Measurements from ENCODE around the gene NFKBIE. TPM values are rescaled to one million over a fixed set of nuclear protein-coding genes. Genes with fewer than 3 reads are reported as not detected.

Gene NFKBIE
- total RNA-seq, 1 donor from 2014 or later, result 17.2 TPM

DNA sequence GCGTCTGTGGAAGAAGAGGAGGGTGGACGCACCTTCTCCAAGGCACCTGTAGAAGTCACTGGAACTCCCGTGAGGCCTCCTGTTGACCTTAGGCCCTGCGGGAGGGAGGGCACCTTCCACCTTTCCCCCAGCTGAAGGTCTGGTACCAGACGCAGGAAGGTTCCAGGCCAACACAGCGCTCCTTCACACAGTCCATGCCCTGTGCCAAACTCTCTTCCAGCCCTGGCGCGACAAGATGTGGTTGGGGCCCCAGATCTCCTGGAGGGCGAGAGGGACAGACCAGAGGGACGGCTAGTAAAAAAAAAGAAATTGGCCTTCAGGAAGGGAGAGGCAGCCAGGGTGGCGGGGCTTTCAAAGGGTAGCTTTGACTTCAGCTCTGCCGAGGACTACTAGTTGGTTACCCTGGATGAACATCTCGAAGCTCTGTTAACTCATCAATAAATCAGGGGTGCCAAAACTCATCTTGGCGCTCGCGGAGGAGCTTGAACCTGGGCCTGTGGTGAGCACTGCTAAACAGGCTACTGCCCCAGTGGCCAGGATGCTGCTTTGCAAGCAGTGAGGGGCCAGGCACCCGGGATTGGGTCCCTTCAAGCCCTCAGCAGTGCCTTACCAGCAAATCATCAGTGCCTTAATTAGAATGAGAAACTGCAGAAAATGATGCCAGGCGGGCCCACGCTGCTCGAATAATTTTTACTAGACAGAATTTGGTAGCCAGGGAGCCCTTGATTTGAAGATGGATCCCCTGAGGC, 32.9 kb upstream of the NFKBIE start:
- intact Hi-C loops (cut with DNase I), result no loop called here
- Histone ChIP-seq H3K27ac (no peak overlapping the region), H3K4me1 (peaks cover 17% of the 10 kb centered on the region), H3K36me3 (peaks cover 0 to 30% of the 10 kb centered on the region in 2 donors), H3K27me3 (no peaks in the 10 kb centered on the region), H3K9me3 (no peaks in the 10 kb centered on the region), H3K4me3 (peak overlapping the region in 1 of 2 donors; percentile 45)
- TF ChIP-seq POLR2AphosphoS5 (IDR thresholded peaks at IDR 0.05; ENCODE audit: insufficient read depth in 1 of 2, low read depth in 1 of 2) (no peak), POLR2A (IDR thresholded peaks at IDR 0.05) (no peak), CTCF (IDR thresholded peaks at IDR 0.05) (no peak)
- DNase-seq (ENCODE audit: extremely low spot score in 2 of 2), result no peak

DNA sequence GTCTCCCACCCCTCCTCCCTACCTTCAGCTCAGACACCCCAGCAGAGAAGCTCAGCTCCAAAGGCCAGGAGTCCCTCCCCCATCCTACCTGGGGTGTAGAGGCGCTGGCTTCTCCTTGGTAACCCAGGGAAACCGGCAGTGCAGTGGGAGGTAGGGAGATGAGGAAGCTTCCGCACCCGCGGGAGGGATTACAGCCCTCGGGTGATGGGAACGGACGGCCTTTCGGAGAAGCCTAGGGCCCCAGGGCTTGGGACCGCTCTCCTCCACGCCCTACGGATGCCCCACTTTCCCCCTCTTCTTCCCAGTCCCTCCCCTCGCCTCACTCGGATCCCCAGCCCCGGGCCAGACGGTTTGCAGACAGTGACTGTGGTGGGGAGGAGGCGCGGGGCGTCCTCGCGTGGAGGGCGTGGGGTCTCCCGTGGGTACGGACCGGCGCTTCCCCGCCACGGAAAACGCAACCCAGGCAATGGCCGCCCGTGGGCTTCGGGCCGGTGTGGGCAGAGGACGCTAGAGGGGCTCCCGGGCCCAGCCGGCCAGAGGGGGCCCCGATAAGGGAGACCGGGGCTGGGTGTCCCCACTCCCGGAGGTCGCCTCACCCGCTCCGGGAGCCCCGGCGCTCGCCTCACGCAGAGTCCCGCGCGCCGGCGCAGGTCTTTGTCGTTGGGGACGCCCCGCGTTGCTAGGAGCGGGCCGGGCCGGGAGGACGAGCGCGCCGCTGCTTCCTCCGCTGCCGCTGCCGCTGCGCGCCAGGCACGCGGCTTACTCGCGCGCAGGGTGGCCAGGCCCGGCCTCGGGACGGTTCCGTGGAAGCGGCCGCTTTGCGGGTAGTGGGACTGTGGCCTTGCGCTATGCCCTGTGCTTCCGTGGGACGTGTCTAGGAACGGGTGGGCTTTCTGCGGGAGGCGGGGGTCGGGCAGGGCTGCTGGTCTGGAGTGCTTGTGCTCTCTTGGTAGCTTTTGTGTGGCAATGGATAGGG, 32.0 kb upstream of the NFKBIE start:
- Histone ChIP-seq H3K27ac (no peak overlapping the region), H3K4me1 (peaks cover 17% of the 10 kb centered on the region), H3K27me3 (no peaks in the 10 kb centered on the region), H3K4me3 (peak overlapping the region; percentile 45 to 48), H3K9me3 (no peaks in the 10 kb centered on the region), H3K36me3 (peaks cover 0 to 22% of the 10 kb centered on the region in 2 donors)
- TF ChIP-seq CTCF (IDR thresholded peaks at IDR 0.05) (no peak), POLR2AphosphoS5 (IDR thresholded peaks at IDR 0.05; ENCODE audit: insufficient read depth in 1 of 2, low read depth in 1 of 2) (no peak), POLR2A (IDR thresholded peaks at IDR 0.05) (no peak)
- no peak for DNase-seq (ENCODE audit: extremely low spot score in 2 of 2)
- intact Hi-C loops (cut with DNase I), result no loop called here

GRCh38 chr6:44294832-44295791, 29.8 kb upstream of the NFKBIE start:
- intact Hi-C loops (cut with DNase I), result no loop called here
- no peaks in the 10 kb centered on the region for H3K27me3 ChIP-seq
- TF ChIP-seq CTCF (IDR thresholded peaks at IDR 0.05), result no peak

DNA sequence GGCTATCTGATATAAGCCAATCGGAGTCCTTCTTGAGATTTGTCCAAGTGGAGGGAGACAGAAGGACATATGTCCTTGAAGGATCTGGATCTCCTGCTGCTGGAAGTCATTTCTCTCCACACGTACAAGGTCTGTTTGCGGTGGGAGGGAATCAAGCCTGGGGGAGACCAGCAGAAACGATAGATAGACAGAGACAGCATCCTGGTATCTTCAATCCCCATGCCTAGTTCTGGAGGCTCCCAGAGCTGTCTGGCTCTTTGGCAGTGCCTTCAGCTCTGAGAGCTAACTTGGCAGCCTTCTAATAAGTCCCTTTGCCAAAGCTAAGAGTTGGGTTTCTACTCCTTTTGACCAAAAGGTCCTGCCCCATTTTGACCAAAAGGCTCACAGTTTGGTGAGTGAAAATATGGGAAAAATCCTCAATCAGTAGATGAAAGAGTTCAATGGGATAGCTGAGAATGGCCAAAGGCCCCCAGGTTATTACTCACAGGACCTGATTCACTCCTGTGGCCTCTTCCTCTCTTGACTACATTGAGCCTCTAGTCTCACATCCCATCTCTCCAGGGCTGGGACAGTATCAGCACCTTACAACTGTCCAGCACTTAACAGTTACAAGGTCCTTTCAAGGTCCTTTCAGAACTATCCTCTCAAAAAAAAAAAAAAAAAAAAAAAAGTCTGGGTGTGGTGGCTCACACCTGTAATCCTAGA, 27.5 kb upstream of the NFKBIE start:
- Histone ChIP-seq H3K36me3 (no peaks in the 10 kb centered on the region), H3K4me3 (no peak overlapping the region), H3K9me3 (no peaks in the 10 kb centered on the region), H3K4me1 (peaks cover 11% of the 10 kb centered on the region), H3K27me3 (no peaks in the 10 kb centered on the region), H3K27ac (no peak overlapping the region)
- no peak for DNase-seq (ENCODE audit: extremely low spot score in 2 of 2)
- no peak for TF ChIP-seq CTCF (IDR thresholded peaks at IDR 0.05)
- TF ChIP-seq POLR2AphosphoS5 (IDR thresholded peaks at IDR 0.05; ENCODE audit: insufficient read depth in 1 of 2, low read depth in 1 of 2), result no peak
- no peak for TF ChIP-seq POLR2A (IDR thresholded peaks at IDR 0.05)
- intact Hi-C loops (cut with DNase I), result no loop called here

More at GRCh38 chr6:44294832-44295791, 29.8 kb upstream of the NFKBIE start:
- Histone ChIP-seq H3K4me3 (no peak overlapping the region), H3K9me3 (no peaks in the 10 kb centered on the region), H3K36me3 (no peaks in the 10 kb centered on the region), H3K4me1 (peaks cover 17% of the 10 kb centered on the region), H3K27ac (no peak overlapping the region)
- DNase-seq (ENCODE audit: extremely low spot score in 2 of 2), result no peak
